ENCODE data around the gene OR5M8. TPM values are rescaled to one million over a fixed set of nuclear protein-coding genes. Genes with fewer than 3 reads are reported as not detected.

The OR5M8 gene
- not detected in 3 replicates for total RNA-seq
- long read RNA-seq: 0 reads

DNA sequence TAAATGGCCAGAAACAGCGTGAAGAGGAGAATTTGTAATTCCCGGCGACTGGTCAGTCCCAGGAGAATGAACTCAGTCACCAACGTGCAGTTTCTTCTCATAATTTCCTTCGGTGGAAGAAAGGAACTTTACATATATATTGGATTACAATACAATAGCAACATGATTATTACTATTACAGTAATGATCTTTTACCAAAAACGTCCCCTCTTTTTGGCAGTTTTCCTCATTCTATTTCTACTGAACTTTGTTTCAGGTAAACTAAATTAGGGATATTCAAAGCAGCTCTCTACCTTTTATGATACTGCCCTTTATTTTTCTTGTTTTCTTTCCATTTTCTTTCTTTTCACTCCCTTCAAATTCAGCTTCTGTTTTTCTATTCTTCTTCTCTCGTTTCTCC is at the start of gene OR5M8:
Gene OR5M8, minus strand, starts transcription at position 101 of the 400 bp plus-strand sequence. Its CDS starts 0 bp downstream, at position 101.
- TF ChIP-seq, protein P1, sequence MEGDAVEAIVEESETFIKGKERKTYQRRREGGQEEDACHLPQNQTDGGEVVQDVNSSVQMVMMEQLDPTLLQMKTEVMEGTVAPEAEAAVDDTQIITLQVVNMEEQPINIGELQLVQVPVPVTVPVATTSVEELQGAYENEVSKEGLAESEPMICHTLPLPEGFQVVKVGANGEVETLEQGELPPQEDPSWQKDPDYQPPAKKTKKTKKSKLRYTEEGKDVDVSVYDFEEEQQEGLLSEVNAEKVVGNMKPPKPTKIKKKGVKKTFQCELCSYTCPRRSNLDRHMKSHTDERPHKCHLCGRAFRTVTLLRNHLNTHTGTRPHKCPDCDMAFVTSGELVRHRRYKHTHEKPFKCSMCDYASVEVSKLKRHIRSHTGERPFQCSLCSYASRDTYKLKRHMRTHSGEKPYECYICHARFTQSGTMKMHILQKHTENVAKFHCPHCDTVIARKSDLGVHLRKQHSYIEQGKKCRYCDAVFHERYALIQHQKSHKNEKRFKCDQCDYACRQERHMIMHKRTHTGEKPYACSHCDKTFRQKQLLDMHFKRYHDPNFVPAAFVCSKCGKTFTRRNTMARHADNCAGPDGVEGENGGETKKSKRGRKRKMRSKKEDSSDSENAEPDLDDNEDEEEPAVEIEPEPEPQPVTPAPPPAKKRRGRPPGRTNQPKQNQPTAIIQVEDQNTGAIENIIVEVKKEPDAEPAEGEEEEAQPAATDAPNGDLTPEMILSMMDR (IDR thresholded peaks at IDR 0.05): no peak
- Mint-ChIP-seq H3K36me3 (ENCODE audit: low read depth) (no peaks in the 10 kb centered on the region), H3K27ac (ENCODE audit: unreplicated experiment) (no peak within 1 kb of the TSS), H3K27me3 (ENCODE audit: low read depth) (no peaks in the 10 kb centered on the region), H3K4me3 (ENCODE audit: unreplicated experiment) (no peak within 1 kb of the TSS), H3K9me3 (ENCODE audit: low read depth) (peaks cover 12% of the 10 kb centered on the region), H3K4me1 (ENCODE audit: low read depth) (no peaks in the 10 kb centered on the region)
- DNase-seq (ENCODE audit: low spot score): no peak

DNA sequence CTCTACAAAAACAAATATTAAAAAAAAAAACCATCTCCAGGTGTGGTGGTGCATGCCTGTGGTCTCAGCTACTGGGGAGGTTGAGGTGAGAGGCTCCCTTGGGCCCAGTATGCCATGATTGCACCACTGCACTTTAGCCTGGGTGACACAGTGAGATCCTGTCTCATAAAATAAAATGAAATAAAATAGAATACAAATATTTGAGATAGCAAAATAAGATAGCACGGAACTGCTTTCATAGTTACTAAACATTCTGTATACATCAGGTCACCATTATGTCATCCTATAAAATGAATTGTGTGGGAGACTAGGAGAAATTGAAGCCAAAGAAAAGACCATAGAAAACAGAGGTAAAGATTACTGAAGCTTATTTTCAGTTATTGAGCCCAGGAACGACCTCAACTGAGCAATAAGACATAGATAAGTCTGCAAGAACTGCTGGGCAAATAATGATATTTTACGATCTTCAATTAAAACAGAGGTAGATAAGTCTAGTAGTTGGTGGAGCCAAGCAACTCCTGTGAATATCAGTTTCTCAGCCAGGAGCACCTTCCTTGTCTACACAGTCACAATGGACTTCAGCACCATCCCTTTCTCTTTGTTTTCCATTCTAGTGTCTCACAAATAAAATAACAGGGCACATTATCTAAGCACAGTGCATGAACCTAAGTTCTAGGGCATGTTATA is 42.0 kb upstream of the OR5M8 start:
- Mint-ChIP-seq H3K27me3 (ENCODE audit: low read depth) (no peaks in the 10 kb centered on the region), H3K36me3 (ENCODE audit: low read depth) (no peaks in the 10 kb centered on the region), H3K27ac (ENCODE audit: unreplicated experiment) (no peak overlapping the region), H3K4me1 (ENCODE audit: low read depth) (no peaks in the 10 kb centered on the region), H3K9me3 (ENCODE audit: low read depth) (peaks cover 4% of the 10 kb centered on the region), H3K4me3 (ENCODE audit: unreplicated experiment) (no peak overlapping the region)
- TF ChIP-seq, protein P1 (IDR thresholded peaks at IDR 0.05): no peak
- no peak for DNase-seq (ENCODE audit: low spot score)

DNA sequence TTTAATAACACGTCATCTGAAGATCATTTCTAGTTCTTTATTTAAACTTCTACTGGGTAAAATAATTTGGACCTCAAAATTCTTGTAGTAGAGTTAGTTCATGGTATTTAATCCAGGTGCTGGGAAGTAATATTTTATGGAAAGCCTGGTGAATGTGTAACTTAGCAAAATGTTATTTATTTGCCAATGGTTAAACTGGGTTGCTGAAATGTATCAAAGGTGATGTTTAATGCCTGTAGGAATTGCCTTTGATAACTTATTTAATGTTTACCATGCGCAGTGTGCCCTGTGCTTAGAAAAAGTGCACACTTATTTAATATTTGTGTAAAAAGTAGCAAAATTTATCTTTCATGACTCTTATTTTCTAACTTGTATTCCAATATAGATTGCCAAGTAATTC is 40.7 kb upstream of the OR5M8 start:
- Mint-ChIP-seq H3K4me3 (ENCODE audit: unreplicated experiment) (no peak overlapping the region), H3K4me1 (ENCODE audit: low read depth) (no peaks in the 10 kb centered on the region), H3K36me3 (ENCODE audit: low read depth) (no peaks in the 10 kb centered on the region), H3K27ac (ENCODE audit: unreplicated experiment) (no peak overlapping the region), H3K9me3 (ENCODE audit: low read depth) (peaks cover 4% of the 10 kb centered on the region), H3K27me3 (ENCODE audit: low read depth) (no peaks in the 10 kb centered on the region)
- no peak for DNase-seq (ENCODE audit: low spot score)
- TF ChIP-seq, protein P1 (IDR thresholded peaks at IDR 0.05): no peak

DNA sequence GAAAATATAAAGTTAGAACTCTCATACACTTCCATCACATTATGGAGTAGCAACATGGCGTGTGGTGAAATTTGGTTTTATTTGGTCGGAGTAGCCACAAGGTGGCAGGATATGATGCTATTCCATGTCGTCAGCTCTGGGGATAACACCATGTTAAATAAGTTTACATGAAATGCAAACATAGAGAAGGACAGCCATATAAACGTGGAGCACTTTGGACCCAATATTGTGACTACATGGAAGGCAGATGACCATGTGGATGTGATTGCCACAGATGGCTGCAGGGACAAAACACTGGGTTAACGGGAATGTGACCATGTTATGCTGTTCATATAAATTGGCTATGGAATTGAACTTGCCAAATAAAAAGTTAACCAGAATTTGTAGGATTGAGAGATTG is 30.8 kb upstream of the OR5M8 start:
- H3K4me3 Mint-ChIP-seq (ENCODE audit: unreplicated experiment): no peak overlapping the region
- no peaks in the 10 kb centered on the region for H3K4me1 Mint-ChIP-seq (ENCODE audit: low read depth)
- DNase-seq (ENCODE audit: low spot score): no peak
- H3K27me3 Mint-ChIP-seq (ENCODE audit: low read depth): no peaks in the 10 kb centered on the region
- no peaks in the 10 kb centered on the region for H3K36me3 Mint-ChIP-seq (ENCODE audit: low read depth)
- TF ChIP-seq, protein P1 (IDR thresholded peaks at IDR 0.05): peak; percentile 33
- no peak overlapping the region for H3K27ac Mint-ChIP-seq (ENCODE audit: unreplicated experiment)
- no peaks in the 10 kb centered on the region for H3K9me3 Mint-ChIP-seq (ENCODE audit: low read depth)

DNA sequence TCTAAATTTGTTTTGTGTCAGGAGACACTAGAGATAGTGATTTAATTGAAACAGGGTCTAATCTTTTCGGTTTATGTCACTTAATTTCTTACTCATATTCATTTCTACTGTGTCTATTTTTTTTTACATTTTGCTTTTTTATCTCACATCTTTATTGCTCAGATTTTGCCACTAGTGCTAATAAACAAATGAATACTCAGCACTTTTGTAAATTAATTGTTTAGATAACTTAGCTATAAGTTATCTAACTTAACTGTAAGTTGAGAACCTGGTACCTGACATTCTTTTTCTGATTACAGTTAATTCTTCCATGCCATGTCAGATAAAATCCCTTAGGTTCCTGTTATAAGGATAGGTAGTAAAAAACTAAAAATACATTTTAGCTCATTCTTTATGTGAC is 22.1 kb upstream of the OR5M8 start:
- TF ChIP-seq, protein P1 (IDR thresholded peaks at IDR 0.05): no peak
- no peaks in the 10 kb centered on the region for H3K36me3 Mint-ChIP-seq (ENCODE audit: low read depth)
- DNase-seq (ENCODE audit: low spot score): no peak
- H3K9me3 Mint-ChIP-seq (ENCODE audit: low read depth): peaks cover 9% of the 10 kb centered on the region
- H3K27me3 Mint-ChIP-seq (ENCODE audit: low read depth): no peaks in the 10 kb centered on the region
- H3K27ac Mint-ChIP-seq (ENCODE audit: unreplicated experiment): no peak overlapping the region
- no peak overlapping the region for H3K4me3 Mint-ChIP-seq (ENCODE audit: unreplicated experiment)
- H3K4me1 Mint-ChIP-seq (ENCODE audit: low read depth): no peaks in the 10 kb centered on the region

Measured in chondrocyte (in vitro differentiated cells).